HT-29 (cell line): ENCODE results near the gene STEAP1B. TPM values are rescaled to one million over a fixed set of nuclear protein-coding genes. Genes with fewer than 3 reads are reported as not detected.
"Not testable (repeated sequence)": the region's sequence is repeated elsewhere in the genome, so short reads cannot be mapped to it uniquely, and the experiment has no call there.

Experiments used
- DNase-seq: peaks from one replicate; pipeline ENCODE4 v3.0.0-alpha.2; 2015; ENCODE audit warnings: low spot score
- total RNA-seq: library from RNA; depleted of rRNA; stranded (reverse); fragments of >200 nt; shearing (Covaris generic); gene quantifications from 2 replicates; pipeline ENCODE4 v1.2.3, GENCODE V29; 2014; rRNA removed

STEAP1B gene
- not detected in 2 replicates for total RNA-seq

DNA sequence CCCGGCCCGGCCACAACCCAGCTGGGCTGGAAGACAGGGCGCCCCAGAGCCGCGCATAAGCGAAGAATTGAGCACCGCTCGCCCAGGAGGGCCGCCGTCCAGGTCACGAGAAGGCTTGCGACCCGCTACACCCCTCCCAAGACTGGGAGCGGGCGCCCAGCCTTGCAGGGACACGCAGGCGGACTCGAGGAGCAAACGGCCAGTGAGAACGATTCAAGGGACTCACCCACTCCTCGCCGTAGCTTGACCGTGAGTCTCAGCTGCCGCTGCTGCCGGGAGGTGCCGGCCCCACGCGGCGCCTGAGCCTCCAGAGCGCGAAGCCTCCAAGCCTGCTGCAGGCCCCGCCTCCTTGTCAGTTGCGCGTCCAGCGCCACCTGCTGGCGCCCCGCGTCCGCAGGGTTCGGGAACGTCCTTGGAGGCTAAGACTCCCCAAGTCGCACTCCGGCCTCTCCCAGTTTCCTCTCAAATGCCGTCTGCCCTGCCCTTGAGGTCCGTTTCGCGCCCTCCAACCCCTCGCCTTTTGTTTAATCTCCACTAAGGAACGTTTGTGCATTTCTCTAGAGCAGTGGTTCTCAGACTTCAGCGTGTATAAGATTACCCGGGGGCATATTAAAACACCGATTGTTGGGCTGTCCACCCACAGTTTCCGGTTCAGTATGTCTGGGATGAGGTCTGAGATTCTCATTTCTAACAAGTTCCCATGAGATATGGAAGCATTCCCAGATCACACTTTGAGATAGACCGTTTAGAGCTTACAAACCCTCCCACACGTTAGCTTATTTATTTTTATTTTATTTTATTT lies at the start of gene STEAP1B:
Gene STEAP1B (minus strand): TSS at position 301 of the 802 bp plus-strand sequence. CDS start 5,333 bp downstream, outside the sequence.
- not testable (repeated sequence) for DNase-seq

- DNase-seq = no peak
Measured at GRCh38 chr7:22549051-22549450, 49.1 kb upstream of the STEAP1B start.

DNA sequence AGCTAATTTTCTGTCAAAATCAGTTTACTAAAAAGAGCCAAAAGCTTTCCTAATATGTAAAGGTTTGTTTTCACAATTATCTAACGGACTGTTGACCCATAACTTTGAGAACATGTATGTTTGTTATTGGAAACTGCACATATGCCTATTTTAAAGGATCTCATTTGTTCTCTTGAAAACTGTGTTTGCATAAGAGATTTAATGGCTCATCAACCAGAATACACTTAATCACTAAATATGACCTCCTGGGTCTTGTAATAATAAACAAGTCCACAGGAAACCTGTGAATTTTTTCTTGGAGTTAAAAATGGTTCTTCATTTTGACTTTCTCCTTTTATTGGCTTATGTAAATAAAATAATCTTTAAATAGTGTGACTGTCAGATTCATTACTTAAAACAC lies 48.3 kb upstream of the STEAP1B start:
- DNase-seq = no peak

DNA sequence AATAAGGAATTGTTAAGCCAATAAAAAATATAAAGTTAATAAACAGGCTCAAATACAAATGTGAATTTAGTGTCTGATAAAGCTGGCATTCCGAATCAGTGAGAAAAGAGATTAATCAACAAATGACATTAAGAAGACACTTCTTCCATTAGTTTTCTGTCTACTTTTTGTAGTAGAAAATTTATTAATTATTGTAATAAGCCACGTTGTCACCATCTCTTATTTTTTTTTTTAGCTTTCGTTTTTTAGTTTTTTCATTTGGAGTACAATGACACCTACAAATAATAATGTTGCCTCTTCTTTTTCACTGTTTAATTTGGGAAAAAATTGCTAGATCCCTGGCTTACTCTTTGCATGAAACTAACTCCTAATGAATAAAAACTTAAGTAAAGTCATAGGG lies 46.8 kb upstream of the STEAP1B start:
- DNase-seq = no peak

DNA sequence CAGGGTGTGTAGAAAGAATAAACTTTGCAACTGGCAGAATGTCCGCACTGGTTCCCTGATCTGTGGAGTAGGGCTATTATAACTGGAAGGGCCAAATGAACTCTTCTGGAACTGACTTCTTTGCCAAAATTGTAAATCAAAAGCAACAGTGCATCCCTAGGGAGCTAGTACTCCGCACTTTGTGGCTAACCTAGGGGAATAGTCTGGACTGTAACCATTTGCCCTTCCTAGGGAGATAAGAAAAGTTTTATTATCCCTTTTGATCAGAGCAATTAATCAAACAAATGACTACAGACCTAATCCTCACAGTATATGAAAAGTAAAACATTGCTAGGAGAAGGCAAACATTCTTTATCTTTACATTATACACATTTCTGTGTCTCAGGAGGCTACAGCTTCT lies 45.5 kb upstream of the STEAP1B start:
- DNase-seq = no peak

DNA sequence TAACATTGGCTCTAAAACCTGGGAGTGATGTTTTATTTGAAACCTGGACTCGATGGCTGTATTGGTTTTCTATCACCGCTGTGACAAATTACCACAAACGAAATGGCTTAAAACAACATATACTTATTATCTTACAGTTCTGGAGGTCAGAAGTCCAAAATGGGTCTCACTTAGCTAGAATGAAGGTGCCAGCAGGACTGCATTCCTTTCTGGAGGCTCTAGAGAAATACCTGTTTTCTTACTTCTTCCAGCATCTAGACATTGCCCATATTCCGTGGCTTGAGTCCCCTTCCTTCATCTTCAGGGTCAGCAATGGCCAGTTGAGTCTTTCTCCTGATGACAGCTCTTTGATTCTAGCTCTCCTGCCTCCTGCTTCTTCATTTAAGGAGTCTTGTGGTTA lies 44.3 kb upstream of the STEAP1B start:
- no peak for DNase-seq

GRCh38 chr7:22543169-22543568 lies 43.2 kb upstream of the STEAP1B start:
- no peak for DNase-seq

- DNase-seq = no peak
Measured at GRCh38 chr7:22542669-22543068, 42.7 kb upstream of the STEAP1B start.

DNA sequence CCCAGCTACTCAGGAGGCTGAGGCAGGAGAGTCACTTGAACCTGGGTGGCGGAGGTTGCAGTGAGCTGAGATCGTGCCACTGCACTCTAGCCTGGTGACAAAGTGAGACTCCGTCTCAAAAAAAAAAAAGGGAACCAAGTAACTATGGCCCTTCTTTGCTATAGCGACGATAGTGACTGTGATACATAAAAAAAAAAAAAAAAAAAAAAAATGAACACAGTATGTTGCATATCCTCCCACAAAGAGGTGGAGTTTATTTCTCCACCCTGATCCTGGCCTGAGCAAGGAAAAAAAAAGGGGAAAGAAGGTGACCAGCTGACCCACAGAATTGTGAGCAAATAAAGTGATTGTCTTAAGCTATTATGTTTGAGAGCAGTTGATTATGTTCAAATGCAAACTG lies 42.3 kb upstream of the STEAP1B start:
- DNase-seq = no peak

- no peak for DNase-seq
Measured at GRCh38 chr7:22541789-22542188, 41.8 kb upstream of the STEAP1B start.

GRCh38 chr7:22528537-22528936 lies 28.5 kb upstream of the STEAP1B start:
- DNase-seq = not testable (repeated sequence)

GRCh38 chr7:22524353-22524947 lies 24.5 kb upstream of the STEAP1B start:
- DNase-seq = not testable (repeated sequence)

GRCh38 chr7:22523478-22524352 lies 23.7 kb upstream of the STEAP1B start:
- DNase-seq = not testable (repeated sequence)

DNA sequence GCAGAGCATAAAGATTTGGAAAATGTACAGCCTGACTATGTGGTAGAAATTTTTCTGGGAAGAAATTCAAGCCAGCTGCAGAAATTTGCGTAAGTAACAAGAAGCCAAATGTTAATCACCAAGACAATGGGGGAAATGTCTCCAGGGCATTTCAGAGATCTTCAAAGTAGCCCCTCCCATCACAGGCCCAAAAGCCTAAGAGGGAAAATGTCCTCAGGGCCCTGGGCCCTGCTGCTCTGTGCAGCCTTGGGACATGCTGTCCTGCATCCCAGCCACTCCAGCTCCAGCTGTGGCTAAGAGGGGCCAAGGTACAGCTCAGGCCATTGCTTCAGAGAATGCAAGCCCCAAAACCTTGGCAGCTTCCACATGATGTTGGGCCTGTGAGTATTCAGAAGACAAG lies 19.6 kb upstream of the STEAP1B start:
- DNase-seq = not testable (repeated sequence)

DNA sequence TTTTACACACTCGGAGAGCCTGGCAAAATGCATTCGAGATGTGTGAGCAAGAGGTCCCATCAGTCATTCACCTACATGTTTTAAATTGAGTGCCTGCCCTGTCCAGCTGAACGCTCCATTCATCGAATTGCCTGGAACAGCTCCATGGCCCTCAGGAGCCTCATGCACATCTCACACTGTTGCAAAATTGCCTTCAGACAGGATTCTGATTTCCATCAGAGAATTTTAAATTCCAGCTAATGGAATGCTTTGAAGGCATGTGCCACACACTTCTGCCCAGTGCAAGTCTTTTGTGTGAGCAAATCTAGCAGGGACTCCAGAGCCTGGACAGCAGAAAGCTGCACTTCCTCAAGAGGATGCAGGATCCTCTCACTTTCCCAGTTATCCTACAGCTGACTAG lies 17.0 kb upstream of the STEAP1B start:
- DNase-seq = not testable (repeated sequence)

DNA sequence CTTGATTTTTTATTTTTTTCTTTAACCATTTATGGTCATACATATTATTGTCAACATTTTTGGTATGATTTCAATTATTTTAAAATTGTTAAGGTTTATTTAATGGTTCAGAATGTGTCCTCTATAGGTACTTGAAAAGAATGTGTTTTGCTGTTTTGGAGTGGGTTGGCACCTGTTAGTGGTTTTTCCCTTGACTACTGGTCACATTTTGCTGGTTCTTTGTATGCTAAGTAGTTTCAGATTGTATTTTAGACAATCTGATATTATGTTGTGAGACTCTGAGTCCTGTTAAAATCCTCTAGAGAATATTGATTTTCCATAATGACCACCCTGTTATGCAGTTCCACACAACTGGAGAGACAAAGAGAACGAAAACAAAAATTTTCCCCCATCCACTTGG lies 15.0 kb upstream of the STEAP1B start:
- not testable (repeated sequence) for DNase-seq

GRCh38 chr7:22507320-22507719 lies 7.3 kb upstream of the STEAP1B start:
- not testable (repeated sequence) for DNase-seq

DNA sequence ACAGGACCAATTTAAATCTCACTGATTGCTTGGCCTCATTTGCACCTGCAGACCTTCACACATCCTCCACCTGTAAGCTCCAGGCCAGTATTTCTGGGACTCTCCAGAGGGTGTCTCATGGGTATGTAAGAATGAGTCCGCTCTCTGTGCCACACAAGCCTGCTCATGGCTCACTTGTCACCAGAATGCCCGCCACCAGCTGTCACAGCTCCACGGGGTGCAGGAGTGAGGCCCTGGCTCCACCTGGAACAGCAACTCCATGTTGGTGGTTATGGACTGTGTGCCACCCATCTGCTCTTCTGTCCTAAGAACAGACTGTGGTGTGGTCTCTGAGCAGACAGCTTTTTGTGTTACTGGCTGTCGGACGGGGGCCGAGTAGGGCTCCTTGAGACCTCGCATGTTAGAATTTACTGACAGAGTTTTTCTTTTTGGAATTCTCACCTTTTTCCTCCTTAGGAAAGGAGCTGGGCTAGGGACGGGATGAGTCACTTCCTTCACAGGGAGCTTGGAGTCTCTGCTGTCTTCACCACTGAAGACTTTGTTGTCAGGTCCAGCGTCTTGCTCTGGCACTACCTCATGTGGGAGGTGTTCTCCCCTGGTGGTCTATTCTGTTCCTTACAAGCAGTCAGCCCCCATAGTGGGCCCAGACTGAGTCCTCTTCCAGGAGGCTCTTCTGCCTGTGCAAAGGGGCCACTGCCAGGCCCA lies 6.5 kb upstream of the STEAP1B start:
- DNase-seq = not testable (repeated sequence)

DNA sequence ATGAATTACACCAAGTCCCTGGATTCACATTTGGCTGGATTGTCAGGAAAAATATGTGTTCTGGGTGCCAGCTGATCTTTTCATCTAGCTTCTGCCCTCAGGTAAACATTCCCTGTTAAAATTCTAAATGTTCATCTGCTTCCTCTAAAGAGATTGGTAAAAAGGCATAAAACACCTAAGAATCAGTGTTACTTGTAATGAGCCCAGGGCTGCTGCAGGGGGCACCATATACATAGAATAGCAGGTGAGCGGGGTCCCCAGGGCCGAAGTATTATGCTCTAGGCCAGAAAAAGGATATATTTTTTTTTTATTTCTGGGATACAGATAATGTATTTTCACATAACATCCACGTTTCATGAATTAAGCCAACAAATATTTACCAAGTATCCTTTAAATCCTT lies 4.5 kb upstream of the STEAP1B start:
- DNase-seq = not testable (repeated sequence)

GRCh38 chr7:22502104-22502503 lies 2.1 kb upstream of the STEAP1B start:
- not testable (repeated sequence) for DNase-seq

DNA sequence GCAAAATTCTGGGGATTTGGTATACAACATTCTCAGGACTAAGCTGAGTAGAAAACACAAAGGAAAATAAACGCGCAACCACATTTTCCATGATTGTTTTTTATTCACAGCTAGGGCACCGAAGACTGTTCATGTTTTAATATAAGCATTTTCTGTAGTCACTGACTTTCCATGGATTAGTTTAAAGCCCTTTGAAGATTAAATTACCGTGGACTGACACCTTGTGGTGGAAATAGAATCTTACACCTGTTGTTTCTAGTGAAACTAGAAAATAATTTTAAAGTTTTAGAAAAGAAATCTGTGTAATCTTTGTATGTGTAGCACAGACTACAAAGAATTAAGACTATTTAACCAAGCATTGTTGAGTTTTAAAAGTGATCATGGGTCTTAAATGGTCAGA lies 1.3 kb upstream of the STEAP1B start:
- DNase-seq = peak; percentile 71
